Measurements from ENCODE around the gene RETREG2.
A peak's percentile ranks its signal among the peaks of the same experiment; 100 is the strongest.

The RETREG2 gene

DNA sequence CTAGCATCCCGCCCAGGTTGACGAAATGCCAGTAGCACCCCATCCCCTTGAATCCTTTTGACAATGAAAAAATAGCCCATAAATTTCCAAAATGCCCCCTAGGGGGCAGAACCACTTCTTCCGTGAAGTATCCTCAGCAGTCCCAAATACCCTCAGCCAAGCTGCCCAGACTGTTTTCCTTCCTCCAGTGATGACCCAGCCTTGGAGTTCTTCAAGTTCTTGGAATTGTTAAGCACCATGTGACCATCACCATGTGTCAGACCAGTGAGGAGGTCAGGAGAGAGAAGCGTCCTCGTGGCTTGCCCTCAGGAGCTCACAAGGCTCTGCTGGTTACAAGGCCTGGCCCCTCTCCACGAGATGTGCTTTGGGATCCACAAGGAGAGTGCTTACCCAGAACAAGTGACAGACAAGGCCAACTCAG is 6.8 kb upstream of the RETREG2 start:
- DNase-seq, result peak; percentile 25 to 27

- DNase-seq, result no peak
These were observed 5.6 kb upstream of the RETREG2 start for GRCh38 chr2:219172231-219173154.

GRCh38 chr2:219173176-219173575 is 4.9 kb upstream of the RETREG2 start:
- DNase-seq, result no peak

- DNase-seq, result no peak
These were observed 3.9 kb upstream of the RETREG2 start for GRCh38 chr2:219174146-219174545.

GRCh38 chr2:219174801-219175200 is 3.3 kb upstream of the RETREG2 start:
- no peak for DNase-seq

GRCh38 chr2:219175486-219175885 is 2.6 kb upstream of the RETREG2 start:
- no peak for DNase-seq

DNA sequence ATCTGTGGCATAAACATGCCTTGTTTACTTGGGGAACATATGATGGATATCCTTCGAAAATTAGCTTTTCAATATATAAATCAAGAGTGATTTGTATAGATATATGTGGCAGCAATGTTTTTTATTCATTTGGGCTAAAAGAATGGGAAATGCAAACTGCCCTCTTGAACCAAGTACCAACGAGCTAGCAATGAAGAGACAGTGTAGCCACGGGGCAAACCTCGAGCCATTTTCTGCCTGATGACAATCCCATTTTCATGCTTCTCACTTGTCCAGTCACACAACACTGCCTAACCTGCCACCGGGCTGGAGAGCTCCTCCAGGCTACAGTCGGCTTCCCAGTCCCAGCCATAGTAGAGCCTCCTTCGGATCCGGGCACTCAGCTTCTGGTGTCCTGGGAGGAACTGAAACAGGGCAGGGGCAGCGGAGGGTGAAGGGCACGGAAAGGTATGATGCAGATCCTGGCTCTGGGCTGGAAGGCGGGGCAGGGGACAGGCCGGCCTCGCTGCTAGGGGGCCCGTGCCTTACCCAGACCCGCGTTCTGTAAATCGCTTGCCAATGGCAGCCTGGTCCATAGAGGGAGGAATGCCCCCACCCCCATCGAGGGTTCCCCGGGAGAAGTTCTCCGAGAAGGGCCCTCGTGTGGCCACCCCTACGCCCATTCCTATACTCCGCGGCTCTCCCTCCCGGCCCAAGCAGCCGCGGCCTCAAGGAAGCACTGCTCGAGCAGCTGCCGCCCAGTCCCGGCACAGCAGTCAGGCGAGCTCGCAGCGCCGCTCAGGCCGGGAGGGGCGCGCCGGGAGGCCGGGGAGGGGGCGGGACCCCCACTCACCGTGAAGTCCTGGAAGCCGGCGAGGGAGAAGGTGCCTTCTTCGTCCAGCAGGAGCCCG is 1.9 kb upstream of the RETREG2 start:
- no peak for DNase-seq

DNA sequence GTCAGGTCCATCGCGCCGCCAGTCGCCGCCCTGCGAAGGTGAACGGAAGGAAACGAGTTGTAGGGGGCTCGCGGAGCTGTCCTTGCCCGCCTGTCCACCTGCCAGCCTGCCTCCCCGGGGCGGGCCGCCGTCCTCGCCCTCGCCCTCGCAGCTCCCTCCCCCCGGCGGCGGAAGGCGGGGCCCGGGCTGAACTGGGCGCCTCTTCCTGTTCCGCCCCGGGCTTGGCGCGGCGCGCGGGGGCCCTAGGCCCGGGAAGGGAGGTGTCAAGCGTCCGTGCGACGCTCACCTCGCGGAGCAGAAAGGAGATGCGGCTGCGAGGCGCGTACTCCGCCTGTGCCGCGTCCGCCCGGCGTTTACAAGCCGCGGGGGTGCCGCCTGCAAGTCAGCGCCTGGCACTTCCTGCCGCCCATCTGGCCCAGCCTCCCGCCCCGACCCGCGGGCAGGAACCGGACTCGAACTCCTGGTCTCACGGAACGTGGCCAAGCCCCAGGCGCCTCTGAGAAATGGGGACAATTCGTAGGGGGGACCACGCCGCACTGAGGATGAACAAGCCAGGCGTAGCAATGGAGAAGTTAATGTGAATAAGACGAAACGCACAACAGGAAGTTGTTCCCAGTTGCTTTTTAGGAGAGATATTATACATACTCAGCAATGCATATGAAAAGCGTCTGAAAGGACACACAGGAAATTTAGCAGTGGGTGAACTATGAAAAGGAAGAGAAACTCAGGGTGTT is 1.1 kb upstream of the RETREG2 start, which contains the start of gene CNPPD1:
TSS of gene CNPPD1 (minus strand) at position 108 of the 734 bp plus-strand sequence. CDS start at position 11, 97 bp downstream.
- DNase-seq, result peak; percentile 67 to 82

- peak in 1 of 2 experiments; percentile 39 for DNase-seq
These were observed 501 bp downstream of the RETREG2 start for GRCh38 chr2:219178377-219179175.

- no peak for DNase-seq
These were observed 1.8 kb downstream of the RETREG2 start for GRCh38 chr2:219179601-219180465.

GRCh38 chr2:219180961-219181360 is 2.9 kb downstream of the RETREG2 start:
- no peak for DNase-seq

- no peak for DNase-seq
These were observed 3.5 kb downstream of the RETREG2 start for GRCh38 chr2:219181531-219181930.

GRCh38 chr2:219182331-219183150 is 4.5 kb downstream of the RETREG2 start:
- DNase-seq, result no peak

- no peak for DNase-seq
These were observed 5.2 kb downstream of the RETREG2 start for GRCh38 chr2:219183151-219183772.

DNA sequence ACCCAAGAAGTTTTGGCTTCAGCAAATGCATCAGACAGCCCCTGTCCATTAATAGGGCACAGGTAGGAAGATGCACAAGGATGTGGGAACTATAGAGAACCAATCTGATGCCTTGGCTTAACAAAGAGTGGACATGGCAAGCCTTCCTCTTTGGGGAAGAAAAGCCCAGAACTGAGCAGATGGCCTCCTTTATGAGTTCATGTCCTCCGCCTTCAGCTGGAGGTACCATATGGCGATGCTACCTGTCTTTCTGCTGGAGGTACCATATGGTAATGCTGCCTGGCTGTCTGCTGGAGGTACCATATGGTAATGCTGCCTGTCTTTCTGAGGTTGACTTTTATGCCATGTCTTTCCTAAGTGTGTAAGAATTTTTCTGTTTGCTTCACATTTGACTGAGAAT is 6.0 kb downstream of the RETREG2 start:
- no peak for DNase-seq

GRCh38 chr2:219186754-219187456 is 8.8 kb downstream of the RETREG2 start:
- no peak for DNase-seq

- no peak for DNase-seq
These were observed 19.3 kb downstream of the RETREG2 start for GRCh38 chr2:219197388-219197787.

GRCh38 chr2:219198974-219199373 is 20.9 kb downstream of the RETREG2 start:
- DNase-seq, result no peak
